Fibroblast of pulmonary artery (primary cell): Measurements from ENCODE around the gene PTPRK.

Experiments
- DNase-seq: peaks from one replicate; pipeline ENCODE4 v3.0.0-alpha.2; 2010; ENCODE audit warnings: low read depth
- H3K4me3 ChIP-seq: replicated peaks from 2 replicates; pipeline ENCODE4 v1.5.1; 2011; ENCODE audit warnings: low read depth, mild to moderate bottlenecking, control low read depth, low read length, moderate library complexity
- CTCF ChIP-seq: IDR thresholded peaks from 2 replicates; pipeline ENCODE4 v1.5.1; 2011; ENCODE audit warnings: mild to moderate bottlenecking, control low read depth, low read length, inconsistent platforms; ENCODE audit errors: missing control alignments

Gene PTPRK

GRCh38 chr6:128323011-128323410 lies 197.4 kb downstream of the PTPRK start:
- no peak for TF ChIP-seq CTCF
- no peak for DNase-seq

GRCh38 chr6:128319946-128320345 lies 200.5 kb downstream of the PTPRK start:
- no peak overlapping the region for H3K4me3 ChIP-seq
- DNase-seq, result no peak
- no peak for TF ChIP-seq CTCF

More at GRCh38 chr6:128323011-128323410, 197.4 kb downstream of the PTPRK start:
- no peak overlapping the region for H3K4me3 ChIP-seq

GRCh38 chr6:128319157-128319556 lies 201.2 kb downstream of the PTPRK start:
- no peak for DNase-seq
- TF ChIP-seq CTCF, result no peak
- H3K4me3 ChIP-seq, result no peak overlapping the region

- DNase-seq, result no peak
- no peak for TF ChIP-seq CTCF
- no peak overlapping the region for H3K4me3 ChIP-seq
Measured at GRCh38 chr6:128316258-128316929, 204.0 kb downstream of the PTPRK start.

GRCh38 chr6:128314190-128314589 lies 206.2 kb downstream of the PTPRK start:
- no peak for DNase-seq
- TF ChIP-seq CTCF, result no peak
- H3K4me3 ChIP-seq, result no peak overlapping the region

GRCh38 chr6:128311944-128312570 lies 208.3 kb downstream of the PTPRK start:
- no peak for DNase-seq
- TF ChIP-seq CTCF, result no peak
- no peak overlapping the region for H3K4me3 ChIP-seq

- no peak for TF ChIP-seq CTCF
- DNase-seq, result no peak
- no peak overlapping the region for H3K4me3 ChIP-seq
Measured at GRCh38 chr6:128310451-128310850, 209.9 kb downstream of the PTPRK start.
